Measurements from ENCODE around the gene CYP4F2. TPM values are rescaled to one million over a fixed set of nuclear protein-coding genes. Genes with fewer than 3 reads are reported as not detected.

The CYP4F2 gene
- total and polyA plus RNA-seq, 2 of the 8 experiments (the other 6 are each of a cell fraction or from before 2014, with no cell fraction given), result not detected

DNA sequence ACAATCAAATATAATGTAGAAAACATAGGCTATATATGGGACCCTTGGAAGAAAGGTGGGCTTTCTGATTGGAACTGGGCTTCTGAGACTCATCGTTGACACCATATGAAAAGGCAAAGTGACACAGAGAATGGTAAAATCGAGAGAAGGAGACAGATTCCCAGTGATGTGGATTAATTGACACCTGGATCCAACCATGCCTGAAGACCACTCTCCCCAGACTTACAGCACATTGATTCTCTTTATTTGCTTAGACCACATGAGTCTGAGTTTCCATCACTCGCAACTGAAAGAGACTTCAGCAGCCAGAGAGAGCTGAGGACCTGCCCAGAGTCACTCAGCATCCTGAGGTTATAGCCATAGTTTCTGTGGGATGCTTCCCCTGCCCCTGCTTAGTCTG lies 30.4 kb upstream of the CYP4F2 start:
- Histone ChIP-seq H2AK5ac (ENCODE audit: low read depth, low read length) (no peak overlapping the region), H3K14ac (ENCODE audit: insufficient read length) (no peak overlapping the region), H2BK12ac (ENCODE audit: low read depth, low read length) (no peak overlapping the region), H3K9ac (replicated peaks in 1 of 4; ENCODE audit: extremely low read depth in 1 of 4, low read depth in 3 of 4, low read length in 3 of 4) (no peak overlapping the region), H4K5ac (ENCODE audit: insufficient read length, low read depth, low read length) (no peak overlapping the region), H3K27me3 (replicated peaks in 1 of 4; ENCODE audit: control insufficient read depth in 3 of 4, extremely low read depth in 1 of 4, insufficient read depth in 3 of 4, low read length in 3 of 4) (no peaks in the 10 kb centered on the region), H3K23ac (ENCODE audit: insufficient read length) (no peak overlapping the region), H3K23me2 (ENCODE audit: low read depth, low read length) (no peaks in the 10 kb centered on the region), H3K36me3 (ENCODE audit: control insufficient read depth in 2 of 4, insufficient read depth in 4 of 4, low read length in 3 of 4) (no peaks in the 10 kb centered on the region), H4K8ac (ENCODE audit: extremely low read depth, insufficient read depth, low read length) (no peak overlapping the region), H3K4me3 (ENCODE audit: extremely low read depth in 1 of 4, insufficient read depth in 2 of 4, low read depth in 3 of 4, low read length in 4 of 4) (no peak overlapping the region), H3K18ac (ENCODE audit: extremely low read depth, low read length) (no peak overlapping the region), H3K9me3 (ENCODE audit: insufficient read depth in 2 of 2, low read depth in 1 of 2, low read length in 1 of 2) (peaks cover 65 to 80% of the 10 kb centered on the region in 2 experiments), H2AFZ (ENCODE audit: low read length) (no peak overlapping the region), H2BK20ac (ENCODE audit: low read length) (no peak overlapping the region), H3K4me1 (replicated peaks in 1 of 4; ENCODE audit: control insufficient read depth in 3 of 4, insufficient read depth in 4 of 4, low read length in 3 of 4) (no peaks in the 10 kb centered on the region), H3K79me1 (ENCODE audit: low read depth, low read length) (no peaks in the 10 kb centered on the region), H3K4me2 (ENCODE audit: insufficient read depth in 1 of 2, low read depth in 2 of 2, low read length in 2 of 2) (no peak overlapping the region), H3K27ac (ENCODE audit: low read depth, low read length) (no peak overlapping the region), H4K91ac (replicated peaks; ENCODE audit: insufficient read length, low read length) (no peak overlapping the region), H2BK5ac (ENCODE audit: low read depth, low read length) (no peak overlapping the region), H4K20me1 (replicated peaks in 1 of 2; ENCODE audit: control insufficient read depth in 1 of 2, insufficient read depth in 2 of 2, low read length in 2 of 2) (no peaks in the 10 kb centered on the region), H3K56ac (replicated peaks; ENCODE audit: insufficient read length, low read depth, low read length) (no peak overlapping the region), H3K4ac (replicated peaks; ENCODE audit: insufficient read length, low read depth, low read length) (no peak overlapping the region), H2BK15ac (ENCODE audit: low read length) (no peak overlapping the region), H3K79me2 (ENCODE audit: control insufficient read depth in 1 of 2, insufficient read depth in 2 of 2, low read length in 2 of 2) (no peaks in the 10 kb centered on the region), H2BK120ac (replicated peaks; ENCODE audit: low read depth, low read length) (no peak overlapping the region)
- WGBS, 2 experiments (ENCODE audit: extremely low coverage in 1 of 2, insufficient coverage in 1 of 2, insufficient read length in 1 of 2, insufficient replicate concordance in 2 of 2, low coverage in 1 of 2, low lambda C conversion rate in 2 of 2, missing lambda C conversion rate in 1 of 2), result 79% methylated on average over 3 of the region's 3 CpGs; no CpG with 5 or more reads in 1 of the 2 experiments
- POLR2A ChIA-PET (ENCODE audit: partially characterized antibody), result no interaction called here
- FAIRE-seq (no peak), DNase-seq (ENCODE audit: low read depth in 1 of 2, low spot score in 2 of 2) (no peak)
- CTCF ChIA-PET (ENCODE audit: partially characterized antibody), result no interaction called here
- TF ChIP-seq POU5F1 (IDR thresholded peaks at IDR 0.05; ENCODE audit: low read depth, low read length) (no peak), BACH1 (IDR thresholded peaks at IDR 0.05; ENCODE audit: low read length) (no peak), SIN3A (conservative IDR thresholded peaks at IDR 0.05 in 1 of 2, IDR thresholded peaks at IDR 0.05 in 1 of 2; ENCODE audit: low read depth in 1 of 2, low read length in 2 of 2) (no peak), JUN (IDR thresholded peaks at IDR 0.05; ENCODE audit: low read depth, low read length) (no peak)

Data from H1 (cell line).